Neural progenitor cell (in vitro differentiated cells): ENCODE data around the gene SMIM10L2A.

Source experiments
- EZH2 ChIP-seq: fragments of 200-600 bp; sonication (generic); IDR thresholded peaks from 2 replicates; pipeline ENCODE4 v1.6.1; 2017; ENCODE audit warnings: antibody characterized with exemption, mild to moderate bottlenecking, moderate library complexity
- EZH2phosphoT487 ChIP-seq: fragments of 200-600 bp; sonication (generic); IDR thresholded peaks from 2 replicates; pipeline ENCODE4 v1.6.1; 2017; ENCODE audit warnings: antibody characterized with exemption
- TF ChIP-seq, protein P1 (sequence below): fragments of 200-600 bp; sonication (generic); IDR thresholded peaks from 2 replicates; pipeline ENCODE4 v1.5.1; 2017; ENCODE audit warnings: antibody characterized with exemption, mild to moderate bottlenecking

DNA sequence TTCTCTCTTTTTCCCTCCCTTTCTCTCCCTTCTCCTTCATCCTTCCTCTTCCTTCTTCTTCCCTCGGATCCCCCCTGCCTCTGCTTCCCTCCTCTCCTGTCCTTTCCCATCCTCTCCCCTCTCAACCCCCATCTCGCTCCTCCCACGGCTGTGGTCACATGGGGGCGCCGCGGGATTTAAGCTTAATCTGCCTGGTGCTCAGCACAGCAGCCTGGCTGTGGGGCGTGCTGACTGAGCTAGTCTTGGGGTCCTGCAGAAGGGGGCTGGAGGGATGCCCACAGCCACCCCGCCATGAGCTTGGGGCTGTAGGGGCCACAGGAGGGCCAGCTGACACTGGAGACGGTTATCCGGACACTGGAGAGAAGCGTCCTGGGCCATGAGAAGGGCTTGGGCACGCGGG, 10.7 kb downstream of the SMIM10L2A start:
- TF ChIP-seq, protein P1, sequence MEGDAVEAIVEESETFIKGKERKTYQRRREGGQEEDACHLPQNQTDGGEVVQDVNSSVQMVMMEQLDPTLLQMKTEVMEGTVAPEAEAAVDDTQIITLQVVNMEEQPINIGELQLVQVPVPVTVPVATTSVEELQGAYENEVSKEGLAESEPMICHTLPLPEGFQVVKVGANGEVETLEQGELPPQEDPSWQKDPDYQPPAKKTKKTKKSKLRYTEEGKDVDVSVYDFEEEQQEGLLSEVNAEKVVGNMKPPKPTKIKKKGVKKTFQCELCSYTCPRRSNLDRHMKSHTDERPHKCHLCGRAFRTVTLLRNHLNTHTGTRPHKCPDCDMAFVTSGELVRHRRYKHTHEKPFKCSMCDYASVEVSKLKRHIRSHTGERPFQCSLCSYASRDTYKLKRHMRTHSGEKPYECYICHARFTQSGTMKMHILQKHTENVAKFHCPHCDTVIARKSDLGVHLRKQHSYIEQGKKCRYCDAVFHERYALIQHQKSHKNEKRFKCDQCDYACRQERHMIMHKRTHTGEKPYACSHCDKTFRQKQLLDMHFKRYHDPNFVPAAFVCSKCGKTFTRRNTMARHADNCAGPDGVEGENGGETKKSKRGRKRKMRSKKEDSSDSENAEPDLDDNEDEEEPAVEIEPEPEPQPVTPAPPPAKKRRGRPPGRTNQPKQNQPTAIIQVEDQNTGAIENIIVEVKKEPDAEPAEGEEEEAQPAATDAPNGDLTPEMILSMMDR = no peak
- TF ChIP-seq EZH2phosphoT487 = no peak
- TF ChIP-seq EZH2 = no peak
